HG03095 (cell line): ENCODE results near the gene ITGA2.

Experiments
- ATAC-seq: cut with Tn5 transposase; IDR thresholded peaks from one replicate; pipeline ENCODE4 v1.9.1; 2021; ENCODE audit warnings: moderate library complexity; ENCODE audit not compliant: unreplicated experiment

Gene ITGA2

GRCh38 chr5:52988335-52989024 is 672 bp upstream of the ITGA2 start:
- no peak for ATAC-seq

GRCh38 chr5:52989781-52990527 is 802 bp downstream of the ITGA2 start:
- no peak for ATAC-seq

GRCh38 chr5:52990528-52990925 is 1.4 kb downstream of the ITGA2 start:
- no peak for ATAC-seq

- no peak for ATAC-seq
These were observed 4.2 kb downstream of the ITGA2 start for GRCh38 chr5:52993367-52993766.

GRCh38 chr5:52994266-52994665 is 5.1 kb downstream of the ITGA2 start:
- no peak for ATAC-seq

- no peak for ATAC-seq
These were observed 5.9 kb downstream of the ITGA2 start for GRCh38 chr5:52995095-52995494.

- no peak for ATAC-seq
These were observed 6.8 kb downstream of the ITGA2 start for GRCh38 chr5:52995914-52996313.

- ATAC-seq = no peak
These were observed 7.8 kb downstream of the ITGA2 start for GRCh38 chr5:52996979-52997378.

- ATAC-seq = no peak
These were observed 8.3 kb downstream of the ITGA2 start for GRCh38 chr5:52997424-52997823.

- ATAC-seq = no peak
These were observed 9.6 kb downstream of the ITGA2 start for GRCh38 chr5:52998552-52999313.

GRCh38 chr5:52999344-52999949 is 10.3 kb downstream of the ITGA2 start:
- ATAC-seq = no peak

GRCh38 chr5:53001541-53001940 is 12.4 kb downstream of the ITGA2 start:
- no peak for ATAC-seq

GRCh38 chr5:53002491-53002890 is 13.3 kb downstream of the ITGA2 start:
- no peak for ATAC-seq

- ATAC-seq = no peak
These were observed 14.0 kb downstream of the ITGA2 start for GRCh38 chr5:53003144-53003543.

- no peak for ATAC-seq
These were observed 18.0 kb downstream of the ITGA2 start for GRCh38 chr5:53006911-53007890.

- ATAC-seq = peak; percentile 98
These were observed 19.6 kb downstream of the ITGA2 start for GRCh38 chr5:53008751-53009150.

GRCh38 chr5:53009816-53010215 is 20.7 kb downstream of the ITGA2 start:
- ATAC-seq = no peak

- ATAC-seq = no peak
These were observed 21.7 kb downstream of the ITGA2 start for GRCh38 chr5:53010814-53011213.

- ATAC-seq = no peak
These were observed 22.1 kb downstream of the ITGA2 start for GRCh38 chr5:53011233-53011632.

- no peak for ATAC-seq
These were observed 24.7 kb downstream of the ITGA2 start for GRCh38 chr5:53013857-53014256.
